Skeletal muscle satellite cell (primary cell): ENCODE results near the gene NSL1.

Experiments
- H3K27me3 ChIP-seq: 2 replicates; pipeline ENCODE4 v1.7.0; 2013; ENCODE audit warnings: low read length; ENCODE audit not compliant: control insufficient read depth, insufficient read depth
- H3K36me3 ChIP-seq: 2 replicates; pipeline ENCODE4 v1.7.0; 2013; ENCODE audit warnings: mild to moderate bottlenecking, control low read depth, low read length; ENCODE audit not compliant: insufficient read depth
- H3K4me1 ChIP-seq: 2 replicates; pipeline ENCODE4 v1.7.0; 2013; ENCODE audit warnings: low read length; ENCODE audit not compliant: control insufficient read depth, insufficient read depth
- H3K4me2 ChIP-seq: 2 replicates; pipeline ENCODE4 v1.7.0; 2013; ENCODE audit warnings: mild to moderate bottlenecking, low read length
- H3K4me3 ChIP-seq: 2 replicates; pipeline ENCODE4 v1.7.0; 2013; ENCODE audit warnings: low read length
- H3K9ac ChIP-seq: 2 replicates; pipeline ENCODE4 v1.7.0; 2013; ENCODE audit warnings: mild to moderate bottlenecking, low read depth, low read length, moderate library complexity
- H3K9me3 ChIP-seq: replicated peaks from 2 replicates; pipeline ENCODE4 v1.7.0; 2013; ENCODE audit warnings: mild to moderate bottlenecking, control low read depth, low read length

The NSL1 gene

GRCh38 chr1:212677136-212677535 lies 114.4 kb downstream of the NSL1 start:
- Histone ChIP-seq H3K4me3 (no peak overlapping the region), H3K27me3 (peaks cover 9% of the 10 kb centered on the region), H3K9ac (no peak overlapping the region), H3K9me3 (no peaks in the 10 kb centered on the region), H3K4me1 (peaks cover under 1% of the 10 kb centered on the region), H3K36me3 (no peaks in the 10 kb centered on the region), H3K4me2 (no peak overlapping the region)
